GM12872 (cell line): ENCODE measurements around the gene SLC6A17.

Experiments
- TF ChIP-seq, protein P1 (sequence below): IDR thresholded peaks from 3 replicates; pipeline ENCODE4 v1.5.1; 2011; ENCODE audit warnings: low read depth, mild to moderate bottlenecking, low read length, moderate library complexity; ENCODE audit not compliant: insufficient read depth

Gene SLC6A17

DNA sequence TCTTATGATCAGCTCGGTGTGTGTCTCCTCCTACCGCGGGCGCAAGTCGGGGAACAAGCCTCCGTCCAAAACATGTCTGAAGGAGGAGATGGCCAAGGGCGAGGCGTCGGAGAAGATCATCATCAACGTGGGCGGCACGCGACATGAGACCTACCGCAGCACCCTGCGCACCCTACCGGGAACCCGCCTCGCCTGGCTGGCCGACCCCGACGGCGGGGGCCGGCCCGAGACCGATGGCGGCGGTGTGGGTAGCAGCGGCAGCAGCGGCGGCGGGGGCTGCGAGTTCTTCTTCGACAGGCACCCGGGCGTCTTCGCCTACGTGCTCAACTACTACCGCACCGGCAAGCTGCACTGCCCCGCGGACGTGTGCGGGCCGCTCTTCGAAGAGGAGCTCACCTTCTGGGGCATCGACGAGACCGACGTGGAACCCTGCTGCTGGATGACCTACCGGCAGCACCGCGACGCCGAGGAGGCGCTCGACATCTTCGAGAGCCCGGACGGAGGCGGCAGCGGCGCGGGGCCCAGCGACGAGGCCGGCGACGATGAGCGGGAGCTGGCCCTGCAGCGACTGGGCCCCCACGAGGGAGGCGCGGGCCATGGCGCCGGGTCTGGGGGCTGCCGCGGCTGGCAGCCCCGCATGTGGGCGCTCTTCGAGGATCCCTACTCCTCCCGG lies 61.3 kb downstream of the SLC6A17 start:
- TF ChIP-seq, protein P1, sequence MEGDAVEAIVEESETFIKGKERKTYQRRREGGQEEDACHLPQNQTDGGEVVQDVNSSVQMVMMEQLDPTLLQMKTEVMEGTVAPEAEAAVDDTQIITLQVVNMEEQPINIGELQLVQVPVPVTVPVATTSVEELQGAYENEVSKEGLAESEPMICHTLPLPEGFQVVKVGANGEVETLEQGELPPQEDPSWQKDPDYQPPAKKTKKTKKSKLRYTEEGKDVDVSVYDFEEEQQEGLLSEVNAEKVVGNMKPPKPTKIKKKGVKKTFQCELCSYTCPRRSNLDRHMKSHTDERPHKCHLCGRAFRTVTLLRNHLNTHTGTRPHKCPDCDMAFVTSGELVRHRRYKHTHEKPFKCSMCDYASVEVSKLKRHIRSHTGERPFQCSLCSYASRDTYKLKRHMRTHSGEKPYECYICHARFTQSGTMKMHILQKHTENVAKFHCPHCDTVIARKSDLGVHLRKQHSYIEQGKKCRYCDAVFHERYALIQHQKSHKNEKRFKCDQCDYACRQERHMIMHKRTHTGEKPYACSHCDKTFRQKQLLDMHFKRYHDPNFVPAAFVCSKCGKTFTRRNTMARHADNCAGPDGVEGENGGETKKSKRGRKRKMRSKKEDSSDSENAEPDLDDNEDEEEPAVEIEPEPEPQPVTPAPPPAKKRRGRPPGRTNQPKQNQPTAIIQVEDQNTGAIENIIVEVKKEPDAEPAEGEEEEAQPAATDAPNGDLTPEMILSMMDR: 0 out of 3 replicates have a peak, but pooled peaks have one; percentile 5

GRCh38 chr1:110212169-110213142 lies 62.2 kb downstream of the SLC6A17 start:
- TF ChIP-seq, protein P1: no peak

DNA sequence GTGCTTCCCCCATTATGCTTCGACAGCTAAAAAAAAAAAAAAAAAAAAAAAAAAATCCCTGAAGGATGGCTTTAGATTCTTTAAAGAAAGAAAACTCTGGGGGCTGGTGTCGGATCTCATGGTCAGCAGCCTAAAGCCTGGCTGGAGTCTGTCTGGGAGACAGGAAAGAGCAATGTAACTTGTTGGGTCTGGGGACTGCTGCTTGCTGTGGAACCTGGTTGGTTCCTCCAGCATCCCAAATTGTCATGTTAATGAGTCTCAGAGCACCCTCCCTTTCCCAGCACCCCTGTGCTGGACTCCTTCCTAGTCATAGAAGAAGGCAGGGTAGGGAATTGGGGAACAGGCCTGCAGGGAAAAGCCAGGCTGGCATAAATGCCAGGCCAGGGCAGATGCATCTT lies 62.8 kb downstream of the SLC6A17 start:
- TF ChIP-seq, protein P1: no peak

DNA sequence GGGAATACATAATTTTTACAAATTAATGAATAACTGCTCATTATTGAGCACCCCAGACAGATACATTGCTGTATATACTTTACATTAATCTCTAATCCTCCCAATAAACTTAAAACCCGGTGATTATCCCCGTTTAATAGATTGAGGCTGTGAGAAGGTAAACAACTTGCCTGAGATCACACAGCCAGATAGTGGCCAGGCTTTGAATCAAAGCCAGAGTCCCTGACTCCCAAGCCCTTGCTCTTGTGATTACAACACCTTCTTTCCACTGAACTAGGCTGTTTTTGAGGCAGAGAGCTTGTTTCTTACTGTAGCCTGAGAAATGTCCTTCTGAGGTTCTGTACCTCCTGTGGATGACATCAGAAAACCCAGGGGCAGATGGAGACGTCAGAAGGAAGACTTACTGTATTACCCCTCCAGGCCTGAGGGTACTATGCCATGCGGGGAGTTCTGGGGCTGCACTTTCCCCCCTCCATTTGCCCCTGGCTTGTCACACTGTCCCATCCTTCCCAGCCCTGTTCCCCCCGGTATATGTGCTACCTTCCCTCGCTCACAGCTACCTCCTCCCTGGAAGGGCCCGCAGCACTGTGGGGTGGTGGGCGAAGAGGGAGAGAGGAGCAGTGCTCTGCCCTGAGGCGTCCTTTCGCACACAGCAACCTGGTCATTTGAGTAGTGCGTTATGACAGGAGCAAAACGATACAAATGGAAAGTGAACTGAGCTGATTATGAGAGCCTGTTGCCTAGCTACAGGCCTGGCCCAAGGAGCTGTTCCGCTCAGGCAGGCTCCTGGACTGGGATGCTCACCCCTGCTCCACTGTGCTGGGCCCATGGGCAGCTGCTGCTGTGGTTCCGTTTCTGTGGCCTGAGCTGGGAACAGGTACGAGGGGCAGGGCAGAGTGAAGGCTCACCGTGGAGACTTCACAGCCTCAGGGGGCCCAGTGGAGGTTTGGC lies 64.4 kb downstream of the SLC6A17 start:
- TF ChIP-seq, protein P1: no peak

DNA sequence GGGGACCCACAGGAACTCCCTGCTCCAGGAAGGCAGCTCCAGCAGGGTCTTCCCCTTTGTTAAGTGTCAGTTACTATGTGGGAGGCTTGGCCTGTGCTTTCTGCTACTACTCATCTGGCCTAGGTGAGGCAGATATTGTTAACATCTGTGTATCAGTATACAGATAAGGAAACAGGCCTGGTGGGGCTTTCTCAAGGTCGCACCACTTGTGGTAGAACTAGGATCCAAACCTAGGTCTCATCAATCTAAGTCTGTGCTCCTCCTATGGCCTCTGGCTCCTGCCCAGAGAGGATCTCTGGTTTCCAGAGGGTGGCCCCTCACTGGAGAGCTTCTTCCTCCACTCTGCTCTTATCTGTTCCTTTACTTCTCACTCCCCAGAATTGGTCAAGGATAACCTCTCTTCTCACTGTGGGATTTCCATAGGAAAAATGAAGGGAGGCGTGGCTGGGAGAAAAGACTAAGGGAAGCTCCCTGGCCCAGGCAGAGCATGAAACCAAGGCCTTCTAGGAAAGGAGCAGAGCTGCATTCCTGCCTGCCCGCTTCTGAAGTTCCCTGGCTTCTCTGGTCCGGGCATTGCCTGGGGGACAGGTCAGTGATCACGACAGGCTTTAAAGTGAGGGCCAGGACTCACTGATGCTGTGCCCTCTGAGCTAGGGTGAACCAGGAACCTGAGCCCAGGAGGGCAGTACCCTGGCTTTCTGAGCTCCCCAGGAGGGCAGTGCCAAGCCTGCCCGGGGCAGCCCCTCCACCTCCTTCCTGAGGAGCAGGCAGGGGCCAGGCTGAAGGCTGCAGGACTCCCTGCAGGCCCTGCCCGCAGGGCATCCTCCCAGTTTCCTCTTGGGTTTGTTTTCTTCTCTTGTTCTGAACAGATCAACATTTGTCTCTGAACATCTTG lies 65.6 kb downstream of the SLC6A17 start:
- TF ChIP-seq, protein P1: no peak

DNA sequence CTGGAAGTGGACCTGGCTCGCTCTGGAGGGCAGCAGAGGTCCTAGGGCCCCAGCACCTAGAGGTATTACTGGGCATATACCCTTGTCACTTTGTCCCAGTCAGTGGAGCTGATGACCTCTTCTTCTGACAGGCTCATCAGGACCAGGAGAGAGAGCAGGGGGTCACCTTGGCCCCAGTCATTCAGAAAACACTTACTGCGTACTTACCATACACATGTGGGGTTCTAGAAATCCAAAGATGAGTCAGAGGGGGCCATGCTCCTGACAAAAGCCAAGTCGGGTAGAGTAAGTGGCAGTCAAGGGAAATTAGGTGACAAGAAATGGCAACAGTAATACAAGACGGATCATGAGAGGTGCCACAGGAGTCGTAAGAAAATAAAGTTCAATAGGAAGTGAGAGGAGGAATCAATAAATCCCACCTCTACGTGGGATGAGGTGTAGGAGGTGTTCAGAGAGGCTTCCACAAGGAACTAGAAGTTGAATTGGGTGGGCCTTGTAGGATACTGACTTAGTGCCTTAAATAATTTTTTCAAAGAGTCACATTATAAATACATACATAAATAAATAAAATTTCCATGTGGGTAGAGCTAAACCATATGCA lies 66.7 kb downstream of the SLC6A17 start:
- TF ChIP-seq, protein P1: no peak
